NOMO-1 treated with dmso at 0.1 percent for 144 hours (cell line): ENCODE data around the gene ZSWIM3.

Experiments
- DNase-seq: peaks from one replicate; lab custom pipeline; 2025; ENCODE audit not compliant: unreplicated experiment; lab: John Stamatoyannopoulos, UW

ZSWIM3 gene

GRCh38 chr20:45927071-45927878 is 69.9 kb downstream of the ZSWIM3 start:
- no peak for DNase-seq
